Tibial nerve (tissue), 4 donors: ENCODE data around the gene PLB1.

Source experiments
- EP300 ChIP-seq, 2 donors: sonication (generic); formaldehyde crosslinking; IDR thresholded peaks; one replicate each; pipeline ENCODE4 v1.6.1; 2017; ENCODE audit warnings: antibody characterized with exemption in 2 of 2, mild to moderate bottlenecking in 1 of 2
- POLR2A ChIP-seq, 2 donors: fragments of 450-650 bp; IDR thresholded peaks; one replicate each; pipeline ENCODE4 v1.6.1; 2017; ENCODE audit warnings: antibody characterized with exemption in 2 of 2, mild to moderate bottlenecking in 2 of 2, moderate library complexity in 2 of 2
- TF ChIP-seq, protein P1 (sequence below), 5 experiments: fragments of 200-600 bp in 3 of 5; fragments of 450-650 bp in 2 of 5; sonication (generic) in 3 of 5; IDR thresholded peaks; one replicate each; pipeline ENCODE4 v1.5.1; 2016 to 2019; ENCODE audit warnings: antibody characterized with exemption in 5 of 5, mild to moderate bottlenecking in 3 of 5, moderate library complexity in 2 of 5

DNA sequence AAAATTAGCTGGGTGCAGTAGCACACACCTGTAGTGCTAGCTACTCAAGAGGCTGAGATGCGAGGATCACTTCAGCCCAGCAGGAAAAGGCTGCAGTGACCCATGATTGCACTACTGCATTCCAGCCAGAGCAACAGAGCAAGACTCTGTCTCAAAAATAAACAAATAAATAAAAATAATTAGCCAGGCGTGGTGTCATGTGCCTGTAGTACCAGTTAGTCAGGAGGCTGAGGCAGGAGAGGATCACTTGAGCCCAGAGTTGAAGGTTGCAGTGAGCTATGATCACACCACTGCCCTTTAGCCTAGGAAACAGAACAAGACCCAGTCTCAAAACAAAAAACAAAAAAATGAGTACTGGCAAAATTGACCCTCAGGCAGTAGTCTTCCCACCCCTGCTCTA, 193.9 kb downstream of the PLB1 start:
- TF ChIP-seq POLR2A (IDR thresholded peaks at IDR 0.05) (no peak), EP300 (IDR thresholded peaks at IDR 0.05) (no peak)
- TF ChIP-seq, protein P1, sequence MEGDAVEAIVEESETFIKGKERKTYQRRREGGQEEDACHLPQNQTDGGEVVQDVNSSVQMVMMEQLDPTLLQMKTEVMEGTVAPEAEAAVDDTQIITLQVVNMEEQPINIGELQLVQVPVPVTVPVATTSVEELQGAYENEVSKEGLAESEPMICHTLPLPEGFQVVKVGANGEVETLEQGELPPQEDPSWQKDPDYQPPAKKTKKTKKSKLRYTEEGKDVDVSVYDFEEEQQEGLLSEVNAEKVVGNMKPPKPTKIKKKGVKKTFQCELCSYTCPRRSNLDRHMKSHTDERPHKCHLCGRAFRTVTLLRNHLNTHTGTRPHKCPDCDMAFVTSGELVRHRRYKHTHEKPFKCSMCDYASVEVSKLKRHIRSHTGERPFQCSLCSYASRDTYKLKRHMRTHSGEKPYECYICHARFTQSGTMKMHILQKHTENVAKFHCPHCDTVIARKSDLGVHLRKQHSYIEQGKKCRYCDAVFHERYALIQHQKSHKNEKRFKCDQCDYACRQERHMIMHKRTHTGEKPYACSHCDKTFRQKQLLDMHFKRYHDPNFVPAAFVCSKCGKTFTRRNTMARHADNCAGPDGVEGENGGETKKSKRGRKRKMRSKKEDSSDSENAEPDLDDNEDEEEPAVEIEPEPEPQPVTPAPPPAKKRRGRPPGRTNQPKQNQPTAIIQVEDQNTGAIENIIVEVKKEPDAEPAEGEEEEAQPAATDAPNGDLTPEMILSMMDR (IDR thresholded peaks at IDR 0.05), result no peak
